GM19438 (cell line): ENCODE data around the gene MRC2.

Experiments used
- ATAC-seq: cut with Tn5 transposase; IDR thresholded peaks from one replicate; pipeline ENCODE4 v1.9.1; 2021; ENCODE audit warnings: low read depth; ENCODE audit not compliant: unreplicated experiment

Gene MRC2

DNA sequence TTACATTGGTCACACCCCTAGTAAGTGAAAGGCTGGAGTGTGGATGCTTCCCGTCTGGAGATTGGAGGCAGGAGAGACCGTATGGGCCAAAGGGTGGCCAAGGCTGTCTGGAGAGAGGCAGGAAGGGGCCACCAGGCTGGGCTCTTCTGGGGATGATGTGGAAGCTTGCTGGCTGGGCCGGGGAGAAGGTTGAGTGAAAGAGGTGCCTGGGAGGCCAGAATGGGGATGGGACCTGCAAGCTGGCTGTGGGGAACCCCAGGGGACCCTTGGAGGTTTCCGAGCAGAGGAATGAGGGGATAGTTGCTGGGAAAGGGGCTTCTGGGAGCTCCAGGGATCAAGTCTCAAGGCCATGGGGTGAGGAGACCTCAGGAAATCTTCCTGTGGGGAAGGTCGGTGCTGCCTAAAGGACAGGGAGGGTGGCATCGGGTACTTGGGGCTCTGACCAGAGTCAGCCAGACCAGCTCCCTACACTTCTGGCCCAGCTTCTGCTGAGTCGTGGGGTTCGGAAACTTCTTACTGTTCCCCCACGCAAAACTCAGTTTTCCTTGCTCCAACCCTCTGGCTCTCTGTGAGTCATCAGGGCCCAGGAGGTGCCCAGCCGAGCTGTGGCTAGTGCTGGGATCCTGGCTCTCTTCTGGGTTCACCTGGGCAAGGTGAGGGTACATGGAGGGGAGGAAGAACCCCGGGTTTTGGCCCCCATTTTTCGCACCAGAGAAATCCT, 3.1 kb downstream of the MRC2 start:
- no peak for ATAC-seq

DNA sequence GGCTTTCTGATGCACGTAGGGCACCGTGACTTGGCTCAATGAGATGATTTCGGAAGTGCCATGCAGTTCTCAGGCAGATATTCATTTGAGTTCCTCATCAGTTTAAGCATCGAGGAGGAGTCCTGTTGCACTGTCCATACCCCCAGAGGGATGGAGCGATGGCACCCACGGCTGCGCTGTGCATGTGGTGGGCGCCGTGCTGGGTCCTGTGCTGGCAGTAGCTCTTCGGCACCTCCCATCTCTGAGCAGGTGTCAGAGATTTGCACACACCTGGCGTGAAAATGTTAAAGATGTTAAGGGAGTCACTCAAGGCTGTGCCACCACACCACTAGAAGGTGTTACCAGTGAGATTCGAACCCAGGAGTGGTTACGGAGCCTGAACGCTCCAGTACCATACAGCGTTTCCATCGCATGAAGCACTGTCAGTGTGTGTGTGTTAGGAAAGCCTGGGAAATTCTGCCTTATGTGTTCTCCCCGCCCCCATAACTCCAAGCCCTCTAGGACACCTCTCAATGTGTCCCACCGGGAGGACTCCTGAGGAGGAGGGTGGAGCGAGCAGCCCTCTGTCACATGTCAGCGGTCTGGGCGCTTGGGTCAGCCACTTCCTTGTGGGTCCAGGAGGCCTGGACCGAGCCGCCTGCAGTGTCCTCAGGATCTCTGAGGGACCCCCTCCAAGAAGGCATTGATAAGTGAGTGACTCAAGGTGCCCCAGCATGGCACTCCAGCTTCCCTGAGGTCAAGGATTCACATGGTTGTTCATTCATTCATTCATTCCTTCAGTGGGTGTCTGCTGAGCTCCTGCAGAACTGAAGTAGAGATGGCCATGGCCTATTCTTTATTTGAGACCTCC, 3.8 kb downstream of the MRC2 start:
- ATAC-seq: no peak

DNA sequence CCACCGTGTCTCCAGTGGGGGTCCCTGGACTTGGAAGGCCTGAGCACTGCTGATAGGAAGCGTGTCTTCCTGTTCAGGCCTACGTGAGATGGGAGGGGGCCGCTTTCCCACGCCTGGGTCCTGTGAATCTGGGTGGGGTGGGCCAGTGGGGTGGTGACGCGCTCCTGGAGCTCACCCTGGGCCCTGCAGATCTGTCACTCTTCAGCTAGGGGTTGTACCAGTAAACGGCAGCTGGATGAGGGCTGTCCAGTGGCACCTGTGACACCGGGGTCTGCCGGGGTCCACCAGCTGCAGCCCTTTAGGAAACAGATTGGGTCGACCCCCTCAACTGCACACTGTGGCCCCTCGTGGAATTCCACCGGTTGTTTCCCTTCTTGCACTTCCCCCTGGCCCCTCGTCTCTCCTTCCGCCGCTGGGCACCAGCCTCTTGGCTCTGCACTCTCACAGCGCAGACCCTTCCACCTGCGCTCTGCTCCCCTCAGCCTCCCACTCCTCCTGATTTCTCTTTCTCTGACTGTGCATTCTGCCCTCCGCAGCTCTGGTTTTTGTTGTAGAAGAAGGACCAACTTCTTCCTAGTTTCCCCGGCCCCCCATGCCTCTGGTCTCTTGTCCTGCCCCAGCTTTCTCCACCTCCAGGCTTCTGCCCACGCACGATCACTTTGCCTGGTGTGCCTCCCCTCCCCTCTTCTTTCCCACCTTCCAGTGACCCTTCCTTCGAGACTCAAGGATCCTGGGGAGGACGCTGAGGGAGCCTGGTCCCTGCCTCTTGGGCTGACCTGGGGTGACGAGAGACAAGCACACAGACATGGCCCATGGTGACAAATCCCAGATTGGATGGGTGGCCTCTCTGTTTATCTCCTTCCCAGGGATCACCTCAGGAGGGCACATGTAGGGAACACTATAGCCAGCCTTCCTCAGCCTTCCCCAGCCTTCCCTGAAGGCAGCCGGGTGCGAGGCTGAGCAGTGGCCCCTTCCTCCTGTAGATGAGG, 4.8 kb downstream of the MRC2 start:
- ATAC-seq: no peak

DNA sequence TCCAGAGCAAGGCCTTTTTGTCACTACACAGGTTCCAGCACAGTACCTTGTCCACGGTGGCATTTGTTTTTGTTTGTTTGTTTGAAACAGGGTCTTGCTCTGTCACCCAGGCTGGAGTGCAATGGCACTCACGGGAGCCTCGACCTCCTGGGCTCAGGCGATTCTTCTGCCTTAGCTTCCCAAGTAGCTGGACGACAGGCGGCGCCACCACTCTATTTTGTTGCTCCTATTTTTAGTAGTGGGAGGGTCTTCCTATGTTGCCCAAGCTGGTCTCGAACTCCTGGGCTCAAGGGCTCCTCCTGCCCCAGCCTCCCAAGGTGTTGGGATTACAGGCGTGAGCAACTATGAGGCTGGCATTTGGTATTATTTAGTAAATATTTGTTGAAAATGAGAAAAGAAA, 10.3 kb downstream of the MRC2 start:
- ATAC-seq: no peak

GRCh38 chr17:62641153-62641552, 13.7 kb downstream of the MRC2 start:
- ATAC-seq: no peak

DNA sequence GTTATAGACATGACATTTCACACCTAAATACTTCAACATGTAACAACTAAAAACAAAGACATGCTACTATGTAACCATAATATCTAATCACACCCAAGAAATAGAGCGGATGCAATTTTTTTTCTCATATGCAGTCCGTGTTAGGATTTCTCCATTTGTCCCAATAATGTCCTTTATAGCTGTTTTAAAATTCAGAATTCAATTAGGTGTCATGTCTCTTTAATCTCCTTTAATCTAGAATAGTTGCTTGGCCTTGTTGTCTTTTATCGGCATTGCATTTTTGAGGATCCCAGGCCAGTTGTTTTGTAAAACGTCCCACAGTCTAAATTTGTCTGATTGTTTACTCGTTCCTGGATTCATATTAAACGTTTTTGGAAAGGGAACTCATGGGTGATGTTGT, 14.5 kb downstream of the MRC2 start:
- no peak for ATAC-seq

- no peak for ATAC-seq
Measured at GRCh38 chr17:62643496-62643895, 16.0 kb downstream of the MRC2 start.

DNA sequence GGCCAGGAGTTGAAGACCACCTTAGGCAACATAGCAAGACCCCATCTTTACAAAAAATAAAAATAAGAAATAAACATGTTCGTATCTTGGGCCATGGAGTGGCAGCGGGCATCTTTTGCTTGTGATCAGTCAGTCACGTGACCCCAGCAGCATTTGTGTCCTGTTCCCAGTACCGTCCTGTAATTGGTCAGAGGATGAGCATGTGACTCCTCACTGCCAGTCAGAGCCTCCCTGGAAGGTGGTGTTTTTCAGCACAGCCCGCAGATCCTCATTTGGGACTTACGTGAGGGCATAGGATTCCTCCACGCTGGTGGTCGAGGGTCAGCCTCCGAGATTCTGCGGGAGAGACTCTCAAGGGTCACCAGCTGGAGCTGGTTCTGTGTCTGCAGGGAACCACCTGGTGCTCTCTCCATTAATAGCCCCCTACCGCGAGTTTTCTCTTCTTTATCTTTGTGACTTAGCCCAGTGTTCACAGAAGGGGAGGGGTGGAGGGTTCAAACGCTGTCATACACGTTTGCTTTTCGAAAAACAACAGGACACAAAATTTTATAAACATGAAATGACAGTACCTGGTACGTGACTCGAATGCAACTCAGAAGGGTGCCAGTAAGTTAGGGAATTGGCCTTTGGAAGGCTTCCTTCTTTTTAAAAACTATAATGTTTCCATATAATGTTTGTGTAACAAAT, 17.2 kb downstream of the MRC2 start:
- no peak for ATAC-seq

- ATAC-seq: no peak
Measured at GRCh38 chr17:62648251-62648955, 20.9 kb downstream of the MRC2 start.

DNA sequence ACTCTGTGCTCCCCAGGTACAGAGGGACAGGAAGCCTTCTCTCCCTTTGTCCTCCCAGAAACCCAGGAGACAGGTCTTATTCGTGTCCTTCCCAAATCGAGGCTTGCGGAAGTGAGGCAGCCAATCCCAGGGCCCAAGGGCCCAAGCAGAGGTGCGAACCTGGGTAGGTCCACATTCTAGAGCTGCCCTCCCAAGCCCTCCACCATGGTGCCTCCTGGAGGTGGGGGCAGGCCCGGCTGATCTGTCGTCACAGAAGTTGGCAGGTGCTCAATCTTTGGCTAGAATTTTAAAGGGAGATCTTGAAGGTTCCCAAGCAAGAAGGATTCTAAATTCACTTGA, 21.5 kb downstream of the MRC2 start:
- ATAC-seq: no peak

DNA sequence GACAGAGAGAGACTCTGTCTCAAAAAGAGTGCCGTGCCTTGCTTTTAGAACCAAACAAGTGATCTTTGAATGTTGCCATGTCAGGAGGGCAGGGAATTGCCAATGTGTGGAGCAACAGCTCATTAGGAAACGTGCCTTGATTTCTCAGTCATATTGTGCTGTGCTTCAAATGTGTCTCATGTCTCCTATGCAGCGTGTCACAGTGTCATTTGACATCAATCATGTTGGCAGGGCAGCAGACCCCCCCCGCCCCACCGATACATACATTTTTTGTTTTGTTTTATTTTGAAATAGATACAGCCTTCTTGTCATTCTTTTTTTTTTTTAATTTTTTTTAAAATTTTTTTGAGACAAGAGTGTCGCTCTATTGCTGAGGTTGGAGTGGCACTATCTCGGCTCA, 22.1 kb downstream of the MRC2 start:
- ATAC-seq: no peak

- ATAC-seq: no peak
Measured at GRCh38 chr17:62650587-62650986, 23.1 kb downstream of the MRC2 start.

GRCh38 chr17:62652251-62653001, 25.0 kb downstream of the MRC2 start:
- no peak for ATAC-seq

DNA sequence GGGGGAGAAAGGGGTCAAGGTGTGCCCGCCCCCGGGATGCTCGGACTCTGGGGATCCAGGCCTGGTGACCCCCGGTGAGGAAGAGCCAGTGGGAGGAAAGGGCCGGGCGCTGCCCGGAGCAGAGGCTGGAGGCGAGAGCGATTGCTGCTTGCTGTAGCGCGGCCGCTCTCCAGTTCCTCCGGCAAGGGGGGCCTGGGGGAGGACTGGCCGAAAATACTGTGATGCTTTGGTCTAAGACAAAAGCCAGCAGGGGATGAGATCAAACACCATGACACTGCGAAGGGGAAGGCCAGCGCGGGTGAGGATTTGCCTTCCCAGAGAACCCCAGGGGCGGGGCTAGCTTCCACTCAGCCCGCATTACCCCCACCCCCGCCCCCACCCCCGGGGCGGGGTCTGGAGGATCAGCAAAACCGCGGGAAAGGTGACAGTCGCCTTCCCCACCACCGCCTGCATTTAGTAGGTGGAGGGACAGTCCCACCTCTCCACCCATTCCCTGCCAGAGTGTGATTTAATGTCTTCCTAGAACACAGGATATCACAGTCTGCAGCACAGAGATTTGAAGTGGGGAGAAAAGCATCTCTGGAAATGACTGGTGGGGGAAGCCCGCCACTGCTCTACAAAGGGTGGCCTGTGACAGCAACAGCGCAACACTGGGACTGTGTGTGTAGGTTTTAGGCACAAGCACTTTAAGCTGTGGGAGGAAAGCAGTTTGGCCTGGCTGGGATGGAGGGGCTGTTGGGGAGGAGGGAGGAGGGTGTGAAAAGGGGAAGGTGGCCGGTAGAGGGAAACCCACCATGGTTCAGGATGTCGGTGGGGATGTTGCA, 25.7 kb downstream of the MRC2 start:
- peak; percentile 75 for ATAC-seq

GRCh38 chr17:62653826-62654761, 26.6 kb downstream of the MRC2 start:
- ATAC-seq: no peak

DNA sequence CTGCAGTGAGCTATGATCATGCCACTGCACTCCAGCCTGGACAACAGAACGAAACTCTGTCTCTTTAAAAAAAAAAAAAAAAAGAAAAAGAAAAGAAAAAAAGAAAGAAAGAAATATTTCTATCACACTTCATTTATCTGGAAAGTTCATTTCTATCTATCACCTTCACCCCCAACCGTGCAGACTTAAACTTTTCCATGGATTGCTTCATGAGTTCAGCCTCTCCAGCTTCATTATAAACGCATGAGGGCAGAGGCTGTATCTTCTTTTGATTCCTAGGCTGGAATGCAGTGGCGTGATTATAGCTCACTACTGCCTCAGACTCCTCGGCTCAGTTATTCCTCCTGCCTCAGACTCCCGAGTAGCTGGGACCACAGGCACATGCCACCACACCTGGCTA, 28.2 kb downstream of the MRC2 start:
- ATAC-seq: no peak

- no peak for ATAC-seq
Measured at GRCh38 chr17:62656446-62656845, 29.0 kb downstream of the MRC2 start.
